ENCODE results near the gene SSH2. TPM values are rescaled to one million over a fixed set of nuclear protein-coding genes. Genes with fewer than 3 reads are reported as not detected.

Gene SSH2
- total RNA-seq, 1 donor from 2014 or later, result 12.2 TPM

GRCh38 chr17:29718446-29719039, 211.5 kb downstream of the SSH2 start:
- Histone ChIP-seq H3K27ac (no peak overlapping the region), H3K36me3 (no peaks in the 10 kb centered on the region), H2AFZ (replicated peaks) (no peak overlapping the region), H3K4me3 (no peak overlapping the region), H3K9me3 (ENCODE audit: low read depth) (no peaks in the 10 kb centered on the region), H4K20me1 (ENCODE audit: low read depth) (peaks cover 19% of the 10 kb centered on the region), H3K4me2 (no peak overlapping the region), H3K9ac (no peak overlapping the region), H3K79me2 (ENCODE audit: low read depth) (no peaks in the 10 kb centered on the region), H3K27me3 (no peaks in the 10 kb centered on the region), H3K4me1 (peaks cover 26% of the 10 kb centered on the region), H3F3A (ENCODE audit: low read depth) (peaks cover 14% of the 10 kb centered on the region)
- no peak for TF ChIP-seq EZH2phosphoT487 (IDR thresholded peaks at IDR 0.05)
- no peak for TF ChIP-seq CTCF (IDR thresholded peaks at IDR 0.05)
- no peak for TF ChIP-seq EZH2 (IDR thresholded peaks at IDR 0.05)
- H3K36me3 Mint-ChIP-seq, result peaks cover 3% of the 10 kb centered on the region
- H3K27ac Mint-ChIP-seq, result no peak overlapping the region
- DNase-seq (ENCODE audit: low spot score), result no peak
- H3K4me1 Mint-ChIP-seq, result peaks cover 34% of the 10 kb centered on the region
- H3K4me3 Mint-ChIP-seq, result no peak overlapping the region
- H3K27me3 Mint-ChIP-seq (ENCODE audit: insufficient read depth, low read depth), result peaks cover 2% of the 10 kb centered on the region
- H3K9me3 Mint-ChIP-seq, result no peaks in the 10 kb centered on the region

- Mint-ChIP-seq H3K4me1 (peaks cover 29% of the 10 kb centered on the region), H3K4me3 (no peak overlapping the region), H3K9me3 (no peaks in the 10 kb centered on the region), H3K36me3 (peaks cover 3% of the 10 kb centered on the region), H3K27me3 (ENCODE audit: insufficient read depth, low read depth) (peaks cover 2% of the 10 kb centered on the region), H3K27ac (no peak overlapping the region)
- peaks cover 17% of the 10 kb centered on the region for H4K20me1 ChIP-seq (ENCODE audit: low read depth)
- no peak overlapping the region for H3K9ac ChIP-seq
- no peak overlapping the region for H3K27ac ChIP-seq
- no peaks in the 10 kb centered on the region for H3K36me3 ChIP-seq
- H3K4me3 ChIP-seq, result no peak overlapping the region
- H2AFZ ChIP-seq (replicated peaks), result no peak overlapping the region
- H3K4me1 ChIP-seq, result peaks cover 21% of the 10 kb centered on the region
- no peaks in the 10 kb centered on the region for H3K27me3 ChIP-seq
- no peak for TF ChIP-seq CTCF (IDR thresholded peaks at IDR 0.05)
- TF ChIP-seq EZH2phosphoT487 (IDR thresholded peaks at IDR 0.05), result no peak
- no peak for TF ChIP-seq EZH2 (IDR thresholded peaks at IDR 0.05)
- peaks cover 14% of the 10 kb centered on the region for H3F3A ChIP-seq (ENCODE audit: low read depth)
- H3K79me2 ChIP-seq (ENCODE audit: low read depth), result no peaks in the 10 kb centered on the region
- no peak for DNase-seq (ENCODE audit: low spot score)
- no peaks in the 10 kb centered on the region for H3K9me3 ChIP-seq (ENCODE audit: low read depth)
- no peak overlapping the region for H3K4me2 ChIP-seq
Measured at GRCh38 chr17:29717817-29718216, 212.2 kb downstream of the SSH2 start.

- no peak overlapping the region for H3K27ac ChIP-seq
- DNase-seq (ENCODE audit: low spot score), result no peak
- H3K27me3 ChIP-seq, result no peaks in the 10 kb centered on the region
- TF ChIP-seq EZH2 (IDR thresholded peaks at IDR 0.05), result no peak
- Mint-ChIP-seq H3K27me3 (ENCODE audit: insufficient read depth, low read depth) (no peaks in the 10 kb centered on the region), H3K4me3 (no peak overlapping the region), H3K4me1 (peaks cover 19% of the 10 kb centered on the region), H3K36me3 (peaks cover 3% of the 10 kb centered on the region), H3K9me3 (no peaks in the 10 kb centered on the region), H3K27ac (no peak overlapping the region)
- H3F3A ChIP-seq (ENCODE audit: low read depth), result peaks cover 12% of the 10 kb centered on the region
- H3K79me2 ChIP-seq (ENCODE audit: low read depth), result no peaks in the 10 kb centered on the region
- H3K36me3 ChIP-seq, result no peaks in the 10 kb centered on the region
- peaks cover 29% of the 10 kb centered on the region for H3K4me1 ChIP-seq
- no peak overlapping the region for H3K4me2 ChIP-seq
- no peak overlapping the region for H3K4me3 ChIP-seq
- H3K9me3 ChIP-seq (ENCODE audit: low read depth), result no peaks in the 10 kb centered on the region
- no peak overlapping the region for H3K9ac ChIP-seq
- peaks cover 12% of the 10 kb centered on the region for H4K20me1 ChIP-seq (ENCODE audit: low read depth)
- H2AFZ ChIP-seq (replicated peaks), result no peak overlapping the region
Measured at GRCh38 chr17:29716566-29716965, 213.5 kb downstream of the SSH2 start.

GRCh38 chr17:29715680-29716079, 214.3 kb downstream of the SSH2 start:
- H3K27me3 Mint-ChIP-seq (ENCODE audit: insufficient read depth, low read depth), result no peaks in the 10 kb centered on the region
- H3K9me3 ChIP-seq (ENCODE audit: low read depth), result no peaks in the 10 kb centered on the region
- H3K27ac Mint-ChIP-seq, result no peak overlapping the region

More at GRCh38 chr17:29715680-29716079, 214.3 kb downstream of the SSH2 start:
- Mint-ChIP-seq H3K9me3 (no peaks in the 10 kb centered on the region), H3K4me1 (peaks cover 10% of the 10 kb centered on the region), H3K36me3 (peaks cover 3% of the 10 kb centered on the region), H3K4me3 (no peak overlapping the region)
- Histone ChIP-seq H3K9ac (no peak overlapping the region), H3K27ac (no peak overlapping the region), H2AFZ (replicated peaks) (no peak overlapping the region), H3K27me3 (no peaks in the 10 kb centered on the region), H3K4me3 (no peak overlapping the region), H3K36me3 (no peaks in the 10 kb centered on the region), H3K79me2 (ENCODE audit: low read depth) (no peaks in the 10 kb centered on the region), H3K4me1 (peaks cover 20% of the 10 kb centered on the region), H3F3A (ENCODE audit: low read depth) (peaks cover 3% of the 10 kb centered on the region), H4K20me1 (ENCODE audit: low read depth) (peaks cover 4% of the 10 kb centered on the region), H3K4me2 (no peak overlapping the region)
- TF ChIP-seq CTCF (IDR thresholded peaks at IDR 0.05), result no peak
- no peak for TF ChIP-seq EZH2 (IDR thresholded peaks at IDR 0.05)
- no peak for TF ChIP-seq EZH2phosphoT487 (IDR thresholded peaks at IDR 0.05)
- no peak for DNase-seq (ENCODE audit: low spot score)

Measured in neural progenitor cell (in vitro differentiated cells).